ENCODE measurements around the gene DSCAM. TPM values are rescaled to one million over a fixed set of nuclear protein-coding genes. Genes with fewer than 3 reads are reported as not detected.
"Not testable (repeated sequence)": the region's sequence is repeated elsewhere in the genome, so short reads cannot be mapped to it uniquely, and the experiment has no call there.

The DSCAM gene
- total and polyA plus RNA-seq, 2 experiments from 2014 or later: 0.23 to 0.42 TPM

DNA sequence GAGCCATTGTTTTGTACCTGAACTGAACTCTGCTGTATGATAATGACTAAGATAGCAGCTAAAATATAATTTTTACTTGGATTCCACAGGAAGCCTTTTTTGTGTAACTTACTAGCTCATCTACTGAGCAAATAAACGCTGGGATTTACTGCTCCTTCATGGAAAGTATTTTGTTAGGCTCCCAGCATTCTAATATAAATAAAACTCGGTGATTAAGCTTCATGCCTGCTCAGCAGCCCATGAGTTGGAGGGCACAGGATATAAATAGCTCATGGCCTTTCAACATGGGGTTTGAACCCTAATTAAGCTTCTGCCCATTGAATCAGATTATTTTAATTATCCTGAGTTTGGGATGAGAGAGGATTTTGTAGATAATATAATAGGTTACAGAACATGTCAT, 799.7 kb downstream of the DSCAM start:
- H3K4me1 ChIP-seq (ENCODE audit: low read depth): no peaks in the 10 kb centered on the region
- no peak overlapping the region for H3K4me3 ChIP-seq
- no peaks in the 10 kb centered on the region for H3K9me3 ChIP-seq (ENCODE audit: low read depth)
- H3K27me3 ChIP-seq: no peaks in the 10 kb centered on the region
- no peak overlapping the region for H3K27ac ChIP-seq
- DNase-seq (ENCODE audit: low read depth in 1 of 2, low spot score in 1 of 2): no peak
- no peaks in the 10 kb centered on the region for H3K36me3 ChIP-seq
- TF ChIP-seq, protein P1, sequence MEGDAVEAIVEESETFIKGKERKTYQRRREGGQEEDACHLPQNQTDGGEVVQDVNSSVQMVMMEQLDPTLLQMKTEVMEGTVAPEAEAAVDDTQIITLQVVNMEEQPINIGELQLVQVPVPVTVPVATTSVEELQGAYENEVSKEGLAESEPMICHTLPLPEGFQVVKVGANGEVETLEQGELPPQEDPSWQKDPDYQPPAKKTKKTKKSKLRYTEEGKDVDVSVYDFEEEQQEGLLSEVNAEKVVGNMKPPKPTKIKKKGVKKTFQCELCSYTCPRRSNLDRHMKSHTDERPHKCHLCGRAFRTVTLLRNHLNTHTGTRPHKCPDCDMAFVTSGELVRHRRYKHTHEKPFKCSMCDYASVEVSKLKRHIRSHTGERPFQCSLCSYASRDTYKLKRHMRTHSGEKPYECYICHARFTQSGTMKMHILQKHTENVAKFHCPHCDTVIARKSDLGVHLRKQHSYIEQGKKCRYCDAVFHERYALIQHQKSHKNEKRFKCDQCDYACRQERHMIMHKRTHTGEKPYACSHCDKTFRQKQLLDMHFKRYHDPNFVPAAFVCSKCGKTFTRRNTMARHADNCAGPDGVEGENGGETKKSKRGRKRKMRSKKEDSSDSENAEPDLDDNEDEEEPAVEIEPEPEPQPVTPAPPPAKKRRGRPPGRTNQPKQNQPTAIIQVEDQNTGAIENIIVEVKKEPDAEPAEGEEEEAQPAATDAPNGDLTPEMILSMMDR (IDR thresholded peaks at IDR 0.05; ENCODE audit: low read depth, low read length): no peak

DNA sequence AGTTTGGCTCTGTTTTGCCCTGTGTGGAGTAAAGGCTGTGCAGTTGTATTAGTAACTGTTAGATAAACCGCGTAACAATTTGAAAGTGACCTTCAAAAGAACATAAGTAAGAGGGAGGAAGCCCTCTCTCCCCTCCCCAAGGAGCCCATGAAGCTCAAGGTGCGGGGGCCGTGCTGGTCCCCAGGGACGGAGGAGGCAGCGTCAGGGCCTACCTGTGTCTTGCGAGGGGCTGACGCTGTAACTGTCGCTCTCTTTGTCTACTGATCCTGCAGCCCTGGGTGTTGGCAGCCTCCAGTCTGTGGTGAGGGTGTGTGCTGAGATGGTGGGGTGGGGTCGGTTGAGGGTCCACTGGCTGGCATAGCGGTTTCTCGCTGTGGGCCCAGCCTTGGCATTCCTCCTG, 803.1 kb downstream of the DSCAM start:
- Histone ChIP-seq H3K9me3 (ENCODE audit: low read depth) (no peaks in the 10 kb centered on the region), H3K4me1 (ENCODE audit: low read depth) (no peaks in the 10 kb centered on the region), H3K36me3 (no peaks in the 10 kb centered on the region), H3K4me3 (no peak overlapping the region), H3K27me3 (no peaks in the 10 kb centered on the region), H3K27ac (no peak overlapping the region)
- DNase-seq (ENCODE audit: low read depth in 1 of 2, low spot score in 1 of 2): no peak
- TF ChIP-seq, protein P1 (IDR thresholded peaks at IDR 0.05; ENCODE audit: low read depth, low read length): no peak

DNA sequence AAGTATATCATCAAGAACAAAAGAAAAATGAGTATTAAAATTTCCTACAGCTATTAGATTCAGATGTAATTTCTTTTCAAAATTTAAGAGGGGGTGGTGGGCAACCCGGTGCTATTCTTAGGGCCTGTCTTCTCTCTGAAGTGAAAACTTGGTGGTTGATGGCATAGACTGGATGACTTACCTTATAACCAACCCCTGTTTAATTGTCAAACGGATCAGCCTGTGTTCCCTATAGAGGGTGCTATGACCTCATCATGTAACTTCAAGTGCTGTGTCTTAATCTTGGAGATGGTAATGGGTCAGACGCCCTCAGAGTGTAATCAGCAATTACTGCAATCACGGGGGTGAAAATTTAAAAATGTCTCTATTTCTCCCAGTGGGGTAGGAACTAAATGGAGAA, 803.5 kb downstream of the DSCAM start:
- DNase-seq (ENCODE audit: low read depth in 1 of 2, low spot score in 1 of 2): no peak
- Histone ChIP-seq H3K27me3 (no peaks in the 10 kb centered on the region), H3K27ac (no peak overlapping the region), H3K36me3 (no peaks in the 10 kb centered on the region), H3K4me1 (ENCODE audit: low read depth) (no peaks in the 10 kb centered on the region), H3K4me3 (no peak overlapping the region), H3K9me3 (ENCODE audit: low read depth) (no peaks in the 10 kb centered on the region)
- TF ChIP-seq, protein P1 (IDR thresholded peaks at IDR 0.05; ENCODE audit: low read depth, low read length): no peak

DNA sequence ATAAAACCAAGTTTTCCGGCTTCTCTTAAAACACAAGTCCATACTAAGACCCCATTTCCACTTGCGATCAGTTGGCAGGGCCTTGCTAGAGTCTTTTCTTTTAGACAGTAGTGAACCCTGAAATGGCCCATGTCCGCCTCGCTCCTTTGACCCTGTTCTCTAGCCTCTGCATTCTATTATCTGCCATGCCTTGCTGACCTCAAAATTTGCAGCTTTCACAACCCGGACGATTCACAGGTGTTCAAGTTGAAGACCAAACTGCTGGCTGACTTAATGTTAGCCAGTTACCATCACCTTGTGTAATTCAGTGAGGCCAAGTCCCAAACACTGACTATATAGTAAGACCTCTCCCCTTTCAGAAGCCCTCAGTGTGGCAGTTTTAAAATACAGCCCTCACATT, 805.5 kb downstream of the DSCAM start:
- H3K4me1 ChIP-seq (ENCODE audit: low read depth): no peaks in the 10 kb centered on the region
- no peak for DNase-seq (ENCODE audit: low read depth in 1 of 2, low spot score in 1 of 2)
- no peaks in the 10 kb centered on the region for H3K27me3 ChIP-seq
- TF ChIP-seq, protein P1 (IDR thresholded peaks at IDR 0.05; ENCODE audit: low read depth, low read length): no peak
- no peaks in the 10 kb centered on the region for H3K36me3 ChIP-seq
- no peak overlapping the region for H3K4me3 ChIP-seq
- H3K9me3 ChIP-seq (ENCODE audit: low read depth): no peaks in the 10 kb centered on the region
- no peak overlapping the region for H3K27ac ChIP-seq

DNA sequence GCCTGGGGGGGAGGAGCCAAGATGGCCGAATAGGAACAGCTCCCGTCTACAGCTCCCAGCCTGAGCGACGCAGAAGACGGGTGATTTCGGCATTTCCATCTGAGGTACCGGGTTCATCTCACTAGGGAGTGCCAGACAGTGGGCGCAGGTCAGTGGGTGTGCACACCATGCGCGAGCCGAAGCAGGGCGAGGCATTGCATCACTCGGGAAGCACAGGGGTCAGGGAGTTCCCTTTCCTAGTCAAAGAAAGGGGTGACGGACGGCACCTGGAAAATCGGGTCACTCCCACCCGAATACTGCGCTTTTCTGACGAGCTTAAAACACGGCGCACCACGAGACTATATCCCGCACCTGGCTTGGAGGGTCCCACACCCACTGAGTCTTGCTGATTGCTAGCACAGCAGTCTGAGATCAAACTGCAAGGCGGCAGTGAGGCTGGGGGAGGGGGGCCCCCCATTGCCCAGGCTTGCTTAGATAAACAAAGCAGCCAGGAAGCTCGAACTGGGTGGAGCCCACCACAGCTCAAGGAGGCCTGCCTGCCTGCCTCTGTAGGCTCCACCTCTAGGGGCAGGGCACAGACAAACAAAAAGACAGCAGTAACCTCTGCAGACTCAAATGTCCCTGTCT, 813.7 kb downstream of the DSCAM start:
- H3K4me3 ChIP-seq; H3K4me1 ChIP-seq (ENCODE audit: low read depth); H3K9me3 ChIP-seq (ENCODE audit: low read depth); H3K36me3 ChIP-seq; H3K27ac ChIP-seq; DNase-seq (ENCODE audit: low read depth in 1 of 2, low spot score in 1 of 2); H3K27me3 ChIP-seq: not testable (repeated sequence)

DNA sequence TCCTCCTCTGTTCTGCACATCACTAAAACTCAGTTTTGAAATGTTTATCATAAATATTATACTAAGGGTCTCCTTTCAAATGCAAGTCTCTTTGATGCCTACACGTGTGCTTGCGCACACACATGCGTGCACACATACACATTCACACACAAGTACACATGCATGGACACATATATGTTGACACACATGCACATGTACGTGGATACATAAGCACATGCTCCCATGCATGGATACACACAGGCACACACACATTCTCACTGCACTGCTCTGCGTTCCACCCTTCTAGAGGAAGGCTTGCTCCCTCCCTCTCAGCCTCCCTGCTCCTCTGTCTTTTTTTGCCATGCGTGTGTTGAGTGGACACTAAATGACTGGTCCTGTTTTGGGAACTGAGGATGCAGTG, 817.1 kb downstream of the DSCAM start:
- no peaks in the 10 kb centered on the region for H3K4me1 ChIP-seq (ENCODE audit: low read depth)
- H3K27ac ChIP-seq: no peak overlapping the region
- TF ChIP-seq, protein P1 (IDR thresholded peaks at IDR 0.05; ENCODE audit: low read depth, low read length): no peak
- DNase-seq (ENCODE audit: low read depth in 1 of 2, low spot score in 1 of 2): no peak
- H3K4me3 ChIP-seq: no peak overlapping the region
- no peaks in the 10 kb centered on the region for H3K9me3 ChIP-seq (ENCODE audit: low read depth)
- H3K27me3 ChIP-seq: no peaks in the 10 kb centered on the region
- no peaks in the 10 kb centered on the region for H3K36me3 ChIP-seq

DNA sequence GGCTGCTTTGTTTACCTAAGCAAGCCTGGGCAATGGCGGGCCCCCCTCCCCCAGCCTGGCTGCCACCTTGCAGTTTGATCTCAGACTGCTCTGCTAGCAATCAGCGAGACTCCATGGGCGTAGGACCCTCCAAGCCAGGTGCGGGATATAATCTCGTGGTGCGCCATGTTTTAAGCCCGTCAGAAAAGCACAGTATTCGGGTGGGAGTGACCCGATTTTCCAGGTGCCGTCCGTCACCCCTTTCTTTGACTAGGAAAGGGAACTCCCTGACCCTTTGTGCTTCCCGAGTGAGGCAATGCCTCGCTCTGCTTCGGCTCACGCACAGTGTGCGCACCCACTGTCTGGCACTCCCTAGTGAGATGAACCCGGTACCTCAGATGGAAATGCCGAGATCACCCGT, 818.6 kb downstream of the DSCAM start:
- not testable (repeated sequence) for DNase-seq (ENCODE audit: low read depth in 1 of 2, low spot score in 1 of 2); H3K9me3 ChIP-seq (ENCODE audit: low read depth); H3K4me1 ChIP-seq (ENCODE audit: low read depth); H3K36me3 ChIP-seq; H3K4me3 ChIP-seq; H3K27me3 ChIP-seq; H3K27ac ChIP-seq
